DOHH2 (cell line): ENCODE results near the gene KDM2A.

ENCODE experiments used
- H3F3A ChIP-seq: fragments of 200-600 bp; sonication (generic), shearing (Covaris generic); 2 replicates; pipeline ENCODE4 v1.6.0; 2016; ENCODE audit warnings: antibody characterized with exemption, mild to moderate bottlenecking; ENCODE audit not compliant: control insufficient read depth, insufficient read depth
- H3K27ac ChIP-seq: fragments of 200-600 bp; sonication (generic); 2 replicates; pipeline ENCODE4 v1.5.1; 2014; ENCODE audit warnings: low read depth, mild to moderate bottlenecking, low read length, moderate library complexity
- H3K27me3 ChIP-seq: fragments of 200-600 bp; sonication (generic); 2 replicates; pipeline ENCODE4 v1.6.1; 2014; ENCODE audit warnings: mild to moderate bottlenecking, low read length, mixed read lengths; ENCODE audit not compliant: control insufficient read depth
- H3K36me3 ChIP-seq: fragments of 200-600 bp; sonication (generic); 2 replicates; pipeline ENCODE4 v1.6.1; 2014; ENCODE audit warnings: mild to moderate bottlenecking, low read length, moderate library complexity, mixed read lengths; ENCODE audit not compliant: control insufficient read depth
- H3K4me1 ChIP-seq: fragments of 200-600 bp; sonication (generic); 2 replicates; pipeline ENCODE4 v1.6.1; 2014; ENCODE audit warnings: mild to moderate bottlenecking, low read length, mixed read lengths; ENCODE audit not compliant: control insufficient read depth
- H3K4me2 ChIP-seq: fragments of 200-600 bp; sonication (generic); 2 replicates; pipeline ENCODE4 v1.6.0; 2014; ENCODE audit warnings: mild to moderate bottlenecking, low read length, moderate library complexity
- H3K4me3 ChIP-seq: fragments of 200-600 bp; sonication (generic); 2 replicates; pipeline ENCODE4 v1.5.1; 2014; ENCODE audit warnings: mild to moderate bottlenecking, low read length, mixed read lengths
- H3K79me2 ChIP-seq: fragments of 200-600 bp; sonication (generic); 2 replicates; pipeline ENCODE4 v1.6.1; 2014; ENCODE audit warnings: mild to moderate bottlenecking, low read length, mixed read lengths; ENCODE audit not compliant: control insufficient read depth
- H3K9me2 ChIP-seq: fragments of 200-600 bp; sonication (generic); replicated peaks from 2 replicates; pipeline ENCODE4 v1.6.1; 2014; ENCODE audit warnings: mild to moderate bottlenecking, low read length, mixed read lengths; ENCODE audit not compliant: control insufficient read depth
- H3K9me3 ChIP-seq: fragments of 200-600 bp; sonication (generic); 2 replicates; pipeline ENCODE4 v1.6.1; 2014; ENCODE audit warnings: antibody characterized with exemption, low read length, mixed read lengths; ENCODE audit not compliant: control insufficient read depth, insufficient read depth
- H4K20me1 ChIP-seq: fragments of 200-600 bp; sonication (generic); 2 replicates; pipeline ENCODE4 v1.6.0; 2014; ENCODE audit warnings: low read depth, mild to moderate bottlenecking, antibody characterized with exemption, low read length, moderate library complexity; ENCODE audit not compliant: control insufficient read depth, insufficient read depth
- CTCF ChIP-seq: fragments of 200-600 bp; sonication (generic); IDR thresholded peaks from one replicate; pipeline ENCODE4 v1.5.1; 2014; ENCODE audit warnings: antibody characterized with exemption, mild to moderate bottlenecking, low read depth, low read length; ENCODE audit not compliant: poor library complexity, severe bottlenecking
- EZH2phosphoT487 ChIP-seq: fragments of 200-600 bp; sonication (generic); IDR thresholded peaks from 2 replicates; pipeline ENCODE4 v1.6.1; 2017; ENCODE audit warnings: borderline replicate concordance, mild to moderate bottlenecking, antibody characterized with exemption, low read length, moderate library complexity, mixed read lengths

The KDM2A gene

GRCh38 chr11:67291481-67292381 is 172.7 kb downstream of the KDM2A start:
- no peak overlapping the region for H3K4me3 ChIP-seq
- no peaks in the 10 kb centered on the region for H4K20me1 ChIP-seq
- no peak overlapping the region for H3K4me2 ChIP-seq
- peaks cover 56% of the 10 kb centered on the region for H3K79me2 ChIP-seq
- no peaks in the 10 kb centered on the region for H3K9me2 ChIP-seq
- H3F3A ChIP-seq: peaks cover 18% of the 10 kb centered on the region
- TF ChIP-seq CTCF (no peak), EZH2phosphoT487 (no peak)
- peaks cover 85% of the 10 kb centered on the region for H3K36me3 ChIP-seq
- H3K27me3 ChIP-seq: no peaks in the 10 kb centered on the region
- peaks cover 23% of the 10 kb centered on the region for H3K9me3 ChIP-seq
- no peak overlapping the region for H3K27ac ChIP-seq
- H3K4me1 ChIP-seq: peaks cover 37% of the 10 kb centered on the region

DNA sequence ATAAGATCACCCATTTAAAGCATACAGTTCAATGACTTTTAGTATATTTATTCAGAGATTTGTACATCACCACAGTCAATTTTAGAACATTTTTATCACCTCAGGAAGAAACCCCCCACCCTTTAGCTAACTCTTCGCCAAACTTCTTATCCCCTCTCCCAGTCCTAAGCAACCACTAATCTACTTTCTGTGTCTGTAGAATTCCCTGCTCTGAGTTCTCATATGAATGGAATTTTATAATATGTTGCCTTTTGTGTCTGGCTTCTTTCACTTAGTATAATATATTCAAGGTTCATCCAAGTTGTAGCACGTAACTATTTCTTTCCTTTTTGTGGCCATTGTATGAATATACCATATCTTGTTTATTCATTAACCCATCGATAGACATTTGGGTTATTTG is 173.6 kb downstream of the KDM2A start:
- H4K20me1 ChIP-seq: no peaks in the 10 kb centered on the region
- H3K9me2 ChIP-seq: no peaks in the 10 kb centered on the region
- no peak overlapping the region for H3K4me2 ChIP-seq
- H3K9me3 ChIP-seq: peaks cover 23% of the 10 kb centered on the region
- peaks cover 56% of the 10 kb centered on the region for H3K79me2 ChIP-seq
- no peaks in the 10 kb centered on the region for H3K27me3 ChIP-seq
- peaks cover 77% of the 10 kb centered on the region for H3K36me3 ChIP-seq
- no peak overlapping the region for H3K4me3 ChIP-seq
- no peak for TF ChIP-seq CTCF
- TF ChIP-seq EZH2phosphoT487: no peak
- no peak overlapping the region for H3K27ac ChIP-seq
- peaks cover 27% of the 10 kb centered on the region for H3K4me1 ChIP-seq
- H3F3A ChIP-seq: peaks cover 9% of the 10 kb centered on the region

DNA sequence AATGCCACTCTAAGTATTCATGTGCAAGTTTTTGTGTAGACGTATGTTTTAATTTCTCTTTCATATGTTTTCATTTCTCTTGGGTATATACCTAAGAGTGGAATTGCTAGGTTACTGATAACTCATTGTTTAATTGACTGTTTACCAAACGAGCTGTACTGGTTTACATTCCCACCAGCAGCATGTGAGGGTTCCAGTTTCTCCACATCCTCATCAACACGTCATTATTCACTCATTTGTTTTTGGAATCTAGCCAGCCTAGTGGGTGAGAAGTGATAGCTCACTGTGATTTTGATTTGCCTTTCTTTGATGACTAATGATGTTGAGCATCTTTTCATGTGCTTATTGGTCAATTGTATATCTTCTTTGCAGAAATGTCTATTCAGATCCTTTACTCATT is 174.0 kb downstream of the KDM2A start:
- Histone ChIP-seq H3K4me2 (no peak overlapping the region), H3K36me3 (peaks cover 77% of the 10 kb centered on the region), H4K20me1 (no peaks in the 10 kb centered on the region), H3K4me1 (peaks cover 23% of the 10 kb centered on the region), H3K4me3 (no peak overlapping the region), H3F3A (peaks cover 5% of the 10 kb centered on the region), H3K9me2 (no peaks in the 10 kb centered on the region), H3K27ac (no peak overlapping the region), H3K27me3 (no peaks in the 10 kb centered on the region), H3K9me3 (peaks cover 23% of the 10 kb centered on the region), H3K79me2 (peaks cover 56% of the 10 kb centered on the region)
- TF ChIP-seq EZH2phosphoT487: no peak
- no peak for TF ChIP-seq CTCF
